HepG2 (cell line): ENCODE results near the gene IL24. TPM values are rescaled to one million over a fixed set of nuclear protein-coding genes. Genes with fewer than 3 reads are reported as not detected.

ENCODE experiments used
- CTCF ChIP-seq: sonication (generic); formaldehyde crosslinking; IDR thresholded peaks from 2 replicates; pipeline ENCODE4 v1.5.0; 2020; ENCODE audit warnings: mild to moderate bottlenecking, missing genetic modification reagents, moderate library complexity
- EED ChIP-seq: sonication (generic); formaldehyde crosslinking; IDR thresholded peaks from 2 replicates; pipeline ENCODE4 v1.5.0; 2020; ENCODE audit warnings: mild to moderate bottlenecking, missing genetic modification reagents
- ELF1 ChIP-seq: sonication (generic); formaldehyde crosslinking; IDR thresholded peaks from 2 replicates; pipeline ENCODE4 v1.4.0; 2020; ENCODE audit warnings: missing genetic modification reagents
- ELF4 ChIP-seq: sonication (generic); formaldehyde crosslinking; IDR thresholded peaks from 2 replicates; pipeline ENCODE4 v1.5.0; 2020; ENCODE audit warnings: missing genetic modification reagents, mild to moderate bottlenecking, moderate library complexity, borderline replicate concordance
- ESRRA ChIP-seq: sonication (generic); formaldehyde crosslinking; IDR thresholded peaks from 2 replicates; pipeline ENCODE4 v1.5.1; 2020; ENCODE audit warnings: mild to moderate bottlenecking, low read depth, missing genetic modification reagents
- FOSL1 ChIP-seq: sonication (generic); formaldehyde crosslinking; IDR thresholded peaks from 2 replicates; pipeline ENCODE4 v1.9.0; 2021; ENCODE audit warnings: missing genetic modification reagents, borderline replicate concordance
- GATAD1 ChIP-seq: IDR thresholded peaks from 2 replicates; pipeline ENCODE4 v1.6.1; 2016; ENCODE audit warnings: missing genetic modification reagents, missing compliant biosample characterization
- HOXA3 ChIP-seq: sonication (generic); formaldehyde crosslinking; IDR thresholded peaks from 2 replicates; pipeline ENCODE4 v1.5.0; 2020; ENCODE audit warnings: missing genetic modification reagents
- MED8 ChIP-seq: sonication (generic); formaldehyde crosslinking; IDR thresholded peaks from 2 replicates; pipeline ENCODE4 v1.8.1; 2023; ENCODE audit warnings: mild to moderate bottlenecking, missing genetic modification reagents; ENCODE audit not compliant: insufficient replicate concordance
- MYC ChIP-seq: sonication (generic); formaldehyde crosslinking; IDR thresholded peaks from 2 replicates; pipeline ENCODE4 v1.9.0; 2021; ENCODE audit warnings: missing genetic modification reagents, borderline replicate concordance
- PCBP1 ChIP-seq: fragments of 200-400 bp; formaldehyde crosslinking; IDR thresholded peaks from 2 replicates; pipeline ENCODE4 v1.6.1; 2017; ENCODE audit warnings: mild to moderate bottlenecking, low read depth, low read length, borderline replicate concordance
- RELA ChIP-seq: sonication (generic); formaldehyde crosslinking; IDR thresholded peaks from 2 replicates; pipeline ENCODE4 v1.4.0; 2020; ENCODE audit warnings: missing genetic modification reagents
- THRA ChIP-seq: sonication (generic); formaldehyde crosslinking; IDR thresholded peaks from 2 replicates; pipeline ENCODE4 v1.4.0; 2020; ENCODE audit warnings: missing genetic modification reagents, borderline replicate concordance
- ZFP36L2 ChIP-seq: sonication (generic); formaldehyde crosslinking; IDR thresholded peaks from 2 replicates; pipeline ENCODE4 v1.4.0; 2020; ENCODE audit warnings: missing genetic modification reagents
- ZNF234 ChIP-seq: sonication (generic); formaldehyde crosslinking; conservative IDR thresholded peaks from 2 replicates; pipeline ENCODE4 v1.5.1; 2020; ENCODE audit warnings: mild to moderate bottlenecking, missing genetic modification reagents
- ZNF331 ChIP-seq: sonication (generic); formaldehyde crosslinking; IDR thresholded peaks from 2 replicates; pipeline ENCODE4 v1.4.0; 2020; ENCODE audit warnings: missing genetic modification reagents
- ZNF441 ChIP-seq: sonication (generic); formaldehyde crosslinking; IDR thresholded peaks from 2 replicates; pipeline ENCODE4 v1.7.0; 2021; ENCODE audit warnings: missing genetic modification reagents, borderline replicate concordance
- ZNF543 ChIP-seq: sonication (generic); formaldehyde crosslinking; IDR thresholded peaks from 2 replicates; pipeline ENCODE4 v1.4.0; 2020; ENCODE audit warnings: mild to moderate bottlenecking, missing genetic modification reagents
- ZNF572 ChIP-seq: sonication (generic); formaldehyde crosslinking; IDR thresholded peaks from 2 replicates; pipeline ENCODE4 v1.5.1; 2020; ENCODE audit warnings: mild to moderate bottlenecking, missing genetic modification reagents
- ZNF616 ChIP-seq: sonication (generic); formaldehyde crosslinking; IDR thresholded peaks from 2 replicates; pipeline ENCODE4 v1.5.0; 2020; ENCODE audit warnings: low read depth, mild to moderate bottlenecking, missing genetic modification reagents
- polyA plus RNA-seq, 8 experiments: library from polyadenylated mRNA; depleted of rRNA in 3 of 8; stranded (reverse) in 7 of 8; unstranded in 1 of 8; fragments of >200 nt; fragmentation: Illumina TruSeq in 4 of 8; extraction: Trizol in 4 of 8; gene quantifications; 2 replicates each; pipeline versions ENCODE4 v1.2.1 to v1.2.3, GENCODE V29; 2011 to 2016; ENCODE audit warnings: low read depth in 4 of 8, missing spikeins in 1 of 8, mixed read lengths in 1 of 8; ENCODE audit not compliant: insufficient read depth in 1 of 8
- total RNA-seq, 5 experiments: library from RNA; depleted of rRNA; stranded (reverse); fragments of >200 nt; fragmentation: Illumina TruSeq; extraction: Trizol; gene quantifications; 2 replicates each; pipeline ENCODE4 v1.2.3, GENCODE V29; 2016; ENCODE audit warnings: low read depth in 1 of 5
- TF ChIP-seq, protein P1 (sequence below), 2 experiments: sonication (generic) in 1 of 2; formaldehyde crosslinking in 1 of 2; IDR thresholded peaks; 2 replicates each; pipeline versions ENCODE4 v1.4.0 to v1.6.1; 2018 to 2020; ENCODE audit warnings: missing genetic modification reagents in 2 of 2, borderline replicate concordance in 1 of 2, low read depth in 1 of 2, mild to moderate bottlenecking in 1 of 2, missing biosample characterization in 1 of 2
- TF ChIP-seq, protein P2 (sequence below): sonication (generic); formaldehyde crosslinking; IDR thresholded peaks from 2 replicates; pipeline ENCODE4 v1.8.1; 2022; ENCODE audit warnings: low read depth, mild to moderate bottlenecking, missing genetic modification reagents
- TF ChIP-seq, protein P3 (sequence below): sonication (generic); formaldehyde crosslinking; IDR thresholded peaks from 2 replicates; pipeline ENCODE4 v1.4.0; 2020; ENCODE audit warnings: missing genetic modification reagents

IL24 gene
- total and polyA plus RNA-seq, 2 of the 13 experiments (the other 11 are each of a cell fraction or from before 2014, with no cell fraction given) = not detected

GRCh38 chr1:206935491-206936067 is 38.3 kb downstream of the IL24 start (continued):
- TF ChIP-seq, protein P1, sequence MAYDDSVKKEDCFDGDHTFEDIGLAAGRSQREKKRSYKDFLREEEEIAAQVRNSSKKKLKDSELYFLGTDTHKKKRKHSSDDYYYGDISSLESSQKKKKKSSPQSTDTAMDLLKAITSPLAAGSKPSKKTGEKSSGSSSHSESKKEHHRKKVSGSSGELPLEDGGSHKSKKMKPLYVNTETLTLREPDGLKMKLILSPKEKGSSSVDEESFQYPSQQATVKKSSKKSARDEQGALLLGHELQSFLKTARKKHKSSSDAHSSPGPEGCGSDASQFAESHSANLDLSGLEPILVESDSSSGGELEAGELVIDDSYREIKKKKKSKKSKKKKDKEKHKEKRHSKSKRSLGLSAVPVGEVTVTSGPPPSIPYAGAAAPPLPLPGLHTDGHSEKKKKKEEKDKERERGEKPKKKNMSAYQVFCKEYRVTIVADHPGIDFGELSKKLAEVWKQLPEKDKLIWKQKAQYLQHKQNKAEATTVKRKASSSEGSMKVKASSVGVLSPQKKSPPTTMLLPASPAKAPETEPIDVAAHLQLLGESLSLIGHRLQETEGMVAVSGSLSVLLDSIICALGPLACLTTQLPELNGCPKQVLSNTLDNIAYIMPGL (CRISPR knock-in tag; IDR thresholded peaks at IDR 0.05; ENCODE audit: borderline replicate concordance in 1 of 2, low read depth in 1 of 2) = peak; percentile 30 to 85; a peak in 2 of 4 replicates
- TF ChIP-seq, protein P2, sequence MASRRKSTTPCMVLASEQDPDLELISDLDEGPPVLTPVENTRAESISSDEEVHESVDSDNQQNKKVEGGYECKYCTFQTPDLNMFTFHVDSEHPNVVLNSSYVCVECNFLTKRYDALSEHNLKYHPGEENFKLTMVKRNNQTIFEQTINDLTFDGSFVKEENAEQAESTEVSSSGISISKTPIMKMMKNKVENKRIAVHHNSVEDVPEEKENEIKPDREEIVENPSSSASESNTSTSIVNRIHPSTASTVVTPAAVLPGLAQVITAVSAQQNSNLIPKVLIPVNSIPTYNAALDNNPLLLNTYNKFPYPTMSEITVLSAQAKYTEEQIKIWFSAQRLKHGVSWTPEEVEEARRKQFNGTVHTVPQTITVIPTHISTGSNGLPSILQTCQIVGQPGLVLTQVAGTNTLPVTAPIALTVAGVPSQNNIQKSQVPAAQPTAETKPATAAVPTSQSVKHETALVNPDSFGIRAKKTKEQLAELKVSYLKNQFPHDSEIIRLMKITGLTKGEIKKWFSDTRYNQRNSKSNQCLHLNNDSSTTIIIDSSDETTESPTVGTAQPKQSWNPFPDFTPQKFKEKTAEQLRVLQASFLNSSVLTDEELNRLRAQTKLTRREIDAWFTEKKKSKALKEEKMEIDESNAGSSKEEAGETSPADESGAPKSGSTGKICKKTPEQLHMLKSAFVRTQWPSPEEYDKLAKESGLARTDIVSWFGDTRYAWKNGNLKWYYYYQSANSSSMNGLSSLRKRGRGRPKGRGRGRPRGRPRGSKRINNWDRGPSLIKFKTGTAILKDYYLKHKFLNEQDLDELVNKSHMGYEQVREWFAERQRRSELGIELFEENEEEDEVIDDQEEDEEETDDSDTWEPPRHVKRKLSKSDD = no peak
- TF ChIP-seq ZNF616 (no peak), PCBP1 (no peak), EED (no peak), ELF1 (CRISPR knock-in tag) (no peak), RELA (CRISPR knock-in tag) (no peak), MYC (CRISPR knock-in tag) (no peak), ZNF331 (peak; percentile 54), ZFP36L2 (CRISPR knock-in tag) (no peak), ESRRA (CRISPR knock-in tag) (no peak), ZNF543 (no peak), THRA (CRISPR knock-in tag) (no peak), ZNF572 (no peak), FOSL1 (no peak), GATAD1 (CRISPR knock-in tag) (no peak), MED8 (CRISPR knock-in tag) (no peak), ZNF234 (CRISPR knock-in tag) (no peak), ELF4 (CRISPR knock-in tag) (no peak), ZNF441 (no peak), CTCF (peak; percentile 96), HOXA3 (CRISPR knock-in tag) (peak; percentile 52; the same call in 1 of the 2 replicates)
- TF ChIP-seq, protein P3, sequence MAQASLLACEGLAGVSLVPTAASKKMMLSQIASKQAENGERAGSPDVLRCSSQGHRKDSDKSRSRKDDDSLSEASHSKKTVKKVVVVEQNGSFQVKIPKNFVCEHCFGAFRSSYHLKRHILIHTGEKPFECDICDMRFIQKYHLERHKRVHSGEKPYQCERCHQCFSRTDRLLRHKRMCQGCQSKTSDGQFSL (CRISPR knock-in tag) = no peak
